Heart right ventricle (tissue), 16 donors: Measurements from ENCODE around the gene CST11. TPM values are rescaled to one million over a fixed set of nuclear protein-coding genes. Genes with fewer than 3 reads are reported as not detected.

Experiments used
- ATAC-seq, 8 donors: fragments of 200-7000 bp; cut with Tn5 transposase; one replicate each; pipeline ENCODE4 v1.9.1; 2020; ENCODE audit warnings: mild to moderate bottlenecking in 8 of 8, moderate library complexity in 8 of 8, moderate number of reproducible peaks in 1 of 8
- DNase-seq, 2 donors: peaks; one replicate each; pipeline ENCODE4 v3.0.0-alpha.2; 2020
- H3K27ac ChIP-seq, 10 donors: fragments of 200-600 bp; sonication (generic) in 2 of 10; one replicate each; pipeline versions ENCODE4 v1.5.0 to v1.8.0; 2020 to 2022; ENCODE audit warnings: mild to moderate bottlenecking in 3 of 10
- H3K27me3 ChIP-seq, 7 donors: fragments of 200-600 bp; one replicate each; pipeline ENCODE4 v1.8.0; 2021 to 2022; ENCODE audit warnings: mild to moderate bottlenecking in 2 of 7
- H3K36me3 ChIP-seq, 9 donors: fragments of 200-600 bp; sonication (generic) in 1 of 9; one replicate each; pipeline versions ENCODE4 v1.5.0 to v1.8.0; 2020 to 2022; ENCODE audit warnings: mild to moderate bottlenecking in 2 of 9
- H3K4me1 ChIP-seq, 9 donors: fragments of 200-600 bp; sonication (generic) in 1 of 9; one replicate each; pipeline versions ENCODE4 v1.5.0 to v1.8.0; 2020 to 2022; ENCODE audit warnings: mild to moderate bottlenecking in 4 of 9
- H3K4me3 ChIP-seq, 10 donors: fragments of 200-600 bp; sonication (generic) in 2 of 10; one replicate each; pipeline versions ENCODE4 v1.5.0 to v1.8.0; 2020 to 2022; ENCODE audit warnings: mild to moderate bottlenecking in 7 of 10, moderate library complexity in 2 of 10
- H3K9me3 ChIP-seq, 11 donors: fragments of 200-600 bp in 10 of 11; sonication (generic) in 2 of 11; one replicate each; pipeline versions ENCODE4 v1.5.0 to v1.8.0; 2013 to 2022; ENCODE audit warnings: mild to moderate bottlenecking in 2 of 11, control low read depth in 1 of 11, moderate library complexity in 1 of 11
- WGBS, 2 donors: extraction: QIAGEN DNeasy Blood & Tissue Kit; methylation state at CpG; one replicate each; pipeline ENCODE4 v1.1.7; 2013; ENCODE audit warnings: inconsistent platforms in 1 of 2; 5-methylcytosine and 5-hydroxymethylcytosine counted together
- intact Hi-C, 10 donors: fragments of 100-400 bp; cut with DNase I; formaldehyde crosslinking; loops; one replicate each; pipeline versions ENCODE4 v1.11.1 to v1.14.2; 2022
- polyA plus RNA-seq, 2 donors: library from polyadenylated mRNA; stranded (reverse); fragments of 200-250 nt; gene quantifications; one replicate each; pipeline ENCODE4 v1.2.3, GENCODE V29; 2013
- total RNA-seq, 10 donors: library from RNA; stranded (reverse); fragmentation: NEBNext Ultra II Directional in 3 of 10; extraction: Animal tissue kit (Norgen Biotek cat#: 25700) in 3 of 10; gene quantifications; one replicate each; pipeline versions ENCODE4 v1.2.1 to v1.2.4, GENCODE V29; 2021 to 2023
- TF ChIP-seq, protein P1 (sequence below), 9 donors: fragments of 200-600 bp; sonication (generic) in 2 of 9; IDR thresholded peaks; one replicate each; pipeline versions ENCODE4 v1.5.0 to v1.8.0; 2021 to 2022; ENCODE audit warnings: antibody characterized with exemption in 9 of 9, mild to moderate bottlenecking in 5 of 9, moderate library complexity in 1 of 9
- donor health status: Arrhythmogenic right ventricular cardiomyopathy.
- donor health status: ischemic (EF 13 %, LVEDD 7.1; RV severe dilation, severe dysfunction).
- donor health status: healthy with polysubstance abuse.
- donor health status: DM: no; HTN: yes; CAD: no.
- donor health status: DM: no; HTN: no; CAD: no.
- donor health status: ischemic (EF 25% LVEDD 6.9; RV normal size, moderate dysfunction).
- donor health status: ischemic (EF 25% LVEDD 5.7; RV mildly dilated, moderate dysfunction).
- donor health status: healthy.
- donor health status: DM: yes; HTN: yes; CAD: no.
- donor health status: Ischemic cardiomyopathy.
- donor health status: ischemic (EF 35%, LVEDD 5.7; RV mildly dilated, moderate dysfunction).
- donor health status: nonischemic (EF 11% LVEDD 7.7; RV severe dilation, severe dysfunction).
- donor health status: DM: yes; HTN: yes; CAD: no.
- donor health status: PGD.
- donor health status: ischemic (EF 29% LVEDD 5.4; RV normal size, mild dysfunction).
- donor health status: nonischemic (EF 23%, LVEDD 6.1; RV moderate dilation, normal function).

The CST11 gene
- total and polyA plus RNA-seq, 12 donors = not detected

DNA sequence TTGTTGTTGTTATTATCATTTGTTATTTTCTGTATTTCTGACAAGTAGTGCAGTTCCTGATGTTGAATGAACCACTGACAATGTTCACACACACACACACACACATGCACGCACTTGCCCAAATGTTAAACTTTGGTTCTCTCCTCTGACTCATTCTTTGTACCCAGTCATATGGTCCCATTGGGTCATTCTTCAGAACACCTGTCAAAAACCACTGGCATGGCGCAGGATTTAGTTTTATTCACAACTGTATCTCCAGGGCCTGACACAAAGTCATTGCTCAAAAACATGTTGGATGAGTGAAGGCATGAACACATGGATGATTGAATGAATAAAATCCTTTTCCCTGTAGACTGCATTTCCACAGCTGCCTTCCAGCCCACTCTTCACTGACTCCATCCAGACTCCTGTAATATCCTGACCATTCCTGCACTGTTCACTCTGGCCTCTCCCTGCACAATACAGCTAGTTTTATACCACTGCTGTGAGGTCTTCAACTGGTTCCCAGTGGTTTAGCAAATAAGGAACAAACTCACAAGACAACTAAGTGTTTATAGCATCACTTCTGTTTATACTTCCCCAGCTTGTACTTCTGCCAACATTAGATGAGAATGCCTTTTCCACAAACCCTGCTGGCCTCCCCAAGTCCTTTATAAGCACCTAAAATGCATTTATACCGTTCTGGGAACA is 6.9 kb upstream of the CST11 start:
- H3K9me3 ChIP-seq = peaks cover 0 to 18% (median 0%) of the 10 kb centered on the region in 11 donors
- H3K36me3 ChIP-seq = no peaks in the 10 kb centered on the region
- no peak overlapping the region for H3K27ac ChIP-seq
- no peaks in the 10 kb centered on the region for H3K4me1 ChIP-seq
- DNase-seq (no peak), ATAC-seq (peak in 1 of 8 donors; percentile 52)
- TF ChIP-seq, protein P1, sequence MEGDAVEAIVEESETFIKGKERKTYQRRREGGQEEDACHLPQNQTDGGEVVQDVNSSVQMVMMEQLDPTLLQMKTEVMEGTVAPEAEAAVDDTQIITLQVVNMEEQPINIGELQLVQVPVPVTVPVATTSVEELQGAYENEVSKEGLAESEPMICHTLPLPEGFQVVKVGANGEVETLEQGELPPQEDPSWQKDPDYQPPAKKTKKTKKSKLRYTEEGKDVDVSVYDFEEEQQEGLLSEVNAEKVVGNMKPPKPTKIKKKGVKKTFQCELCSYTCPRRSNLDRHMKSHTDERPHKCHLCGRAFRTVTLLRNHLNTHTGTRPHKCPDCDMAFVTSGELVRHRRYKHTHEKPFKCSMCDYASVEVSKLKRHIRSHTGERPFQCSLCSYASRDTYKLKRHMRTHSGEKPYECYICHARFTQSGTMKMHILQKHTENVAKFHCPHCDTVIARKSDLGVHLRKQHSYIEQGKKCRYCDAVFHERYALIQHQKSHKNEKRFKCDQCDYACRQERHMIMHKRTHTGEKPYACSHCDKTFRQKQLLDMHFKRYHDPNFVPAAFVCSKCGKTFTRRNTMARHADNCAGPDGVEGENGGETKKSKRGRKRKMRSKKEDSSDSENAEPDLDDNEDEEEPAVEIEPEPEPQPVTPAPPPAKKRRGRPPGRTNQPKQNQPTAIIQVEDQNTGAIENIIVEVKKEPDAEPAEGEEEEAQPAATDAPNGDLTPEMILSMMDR (IDR thresholded peaks at IDR 0.05) = no peak
- H3K4me3 ChIP-seq = no peak overlapping the region
- intact Hi-C loops = no loop called here
- 48 to 85% methylated on average over 3 of the region's 3 CpGs for WGBS, 2 donors
- H3K27me3 ChIP-seq = peaks cover 0 to 16% (median 4%) of the 10 kb centered on the region in 7 donors

DNA sequence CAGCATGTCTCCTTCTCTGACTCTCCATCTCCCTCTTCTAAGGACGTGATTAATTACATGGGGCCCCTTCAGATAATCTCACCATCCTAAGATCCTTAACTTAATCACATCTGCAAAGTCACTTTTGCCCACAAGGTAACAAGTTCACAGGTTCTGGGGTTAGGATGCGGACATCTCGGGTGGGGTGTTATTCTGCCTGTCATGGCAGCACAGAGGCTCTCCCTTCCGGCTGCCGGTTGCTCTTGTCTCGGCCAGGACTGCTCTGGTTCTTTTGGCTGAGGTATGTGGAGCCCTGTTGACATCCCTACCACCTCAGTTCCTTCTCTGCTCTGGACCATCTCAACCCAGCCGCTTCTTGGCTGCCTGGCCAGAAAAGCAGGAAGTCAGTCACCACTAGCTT is 4.2 kb upstream of the CST11 start:
- ATAC-seq (no peak), DNase-seq (no peak)
- H3K27ac ChIP-seq = peak overlapping the region in 1 of 10 donors; percentile 13
- H3K9me3 ChIP-seq = peaks cover 0 to 3% (median 0%) of the 10 kb centered on the region in 11 donors
- H3K4me3 ChIP-seq = no peak overlapping the region
- H3K4me1 ChIP-seq = no peaks in the 10 kb centered on the region
- peaks cover 0 to 38% (median 16%) of the 10 kb centered on the region in 7 donors for H3K27me3 ChIP-seq
- 85% methylated on average over 7 of the region's 7 CpGs for WGBS, 2 donors
- TF ChIP-seq, protein P1 (IDR thresholded peaks at IDR 0.05) = no peak
- H3K36me3 ChIP-seq = no peaks in the 10 kb centered on the region
- intact Hi-C loops = no loop called here

DNA sequence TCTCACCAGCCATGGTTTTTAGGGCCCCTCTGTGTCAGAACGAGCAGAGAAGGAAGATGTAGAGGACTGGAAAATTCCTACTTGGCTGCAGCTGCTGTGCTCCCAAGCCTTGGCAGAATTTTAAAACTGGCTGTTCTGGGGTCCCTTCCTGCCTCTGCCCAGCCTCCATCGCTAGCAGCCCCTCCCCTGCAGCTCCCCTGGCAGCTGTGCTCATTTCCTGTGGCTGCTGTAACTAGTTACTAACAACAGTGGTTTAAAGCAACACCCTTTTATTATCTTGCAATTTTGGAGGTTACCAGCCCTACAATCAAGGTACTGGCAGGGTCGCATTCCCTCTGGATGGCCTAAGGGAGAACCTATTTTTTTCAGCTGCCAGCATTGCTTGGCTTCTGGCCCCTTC is 3.7 kb upstream of the CST11 start:
- no peaks in the 10 kb centered on the region for H3K4me1 ChIP-seq
- H3K4me3 ChIP-seq = no peak overlapping the region
- peaks cover 0 to 40% (median 16%) of the 10 kb centered on the region in 7 donors for H3K27me3 ChIP-seq
- H3K27ac ChIP-seq = peak overlapping the region in 1 of 10 donors; percentile 13
- no peaks in the 10 kb centered on the region for H3K36me3 ChIP-seq
- TF ChIP-seq, protein P1 (IDR thresholded peaks at IDR 0.05) = no peak
- H3K9me3 ChIP-seq = peaks cover 0 to 3% (median 0%) of the 10 kb centered on the region in 11 donors
- ATAC-seq (no peak), DNase-seq (no peak)
- 52 to 53% methylated on average over 3 of the region's 3 CpGs for WGBS, 2 donors
- intact Hi-C loops = no loop called here

DNA sequence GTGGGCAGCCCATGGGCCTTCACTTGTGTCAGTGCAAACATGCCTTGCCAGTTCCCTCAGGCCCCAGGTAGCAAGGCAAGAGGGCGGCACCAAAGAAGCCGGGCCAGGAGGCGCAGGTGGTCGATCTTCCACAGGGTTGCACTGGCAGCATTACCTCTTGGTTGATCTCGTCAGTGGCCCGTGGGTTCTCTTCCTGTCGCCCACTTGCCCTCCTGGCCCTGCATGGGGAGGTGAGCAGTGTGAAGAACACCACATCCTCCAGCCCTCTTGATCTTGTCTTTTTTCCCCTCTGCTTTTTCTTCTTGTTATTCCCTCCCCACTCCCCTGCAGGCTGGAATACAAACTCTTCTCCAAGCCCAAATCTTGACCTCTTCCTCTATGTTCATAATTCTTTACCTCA is 3.0 kb upstream of the CST11 start:
- intact Hi-C loops = no loop called here
- ATAC-seq = no peak
- no peaks in the 10 kb centered on the region for H3K36me3 ChIP-seq
- no peak for DNase-seq
- 90 to 92% methylated on average over 7 of the region's 7 CpGs for WGBS, 2 donors
- H3K27me3 ChIP-seq = peaks cover 0 to 40% (median 16%) of the 10 kb centered on the region in 7 donors
- peaks cover 0 to 3% (median 0%) of the 10 kb centered on the region in 11 donors for H3K9me3 ChIP-seq
- H3K4me3 ChIP-seq = no peak overlapping the region
- no peaks in the 10 kb centered on the region for H3K4me1 ChIP-seq
- TF ChIP-seq, protein P1 (IDR thresholded peaks at IDR 0.05) = no peak
- peak overlapping the region in 1 of 10 donors; percentile 13 for H3K27ac ChIP-seq
